ENCODE results near the gene EYA4.
"Not testable (repeated sequence)": the region's sequence is repeated elsewhere in the genome, so short reads cannot be mapped to it uniquely, and the experiment has no call there.

EYA4 gene

GRCh38 chr6:133541040-133541439 is 299.9 kb downstream of the EYA4 start:
- DNase-seq: no peak

- no peak for DNase-seq
These were observed 301.1 kb downstream of the EYA4 start for GRCh38 chr6:133542056-133542821.

GRCh38 chr6:133544419-133544818 is 303.3 kb downstream of the EYA4 start:
- DNase-seq: no peak

- no peak for DNase-seq
These were observed 304.9 kb downstream of the EYA4 start for GRCh38 chr6:133546098-133546497.

GRCh38 chr6:133547136-133547535 is 306.0 kb downstream of the EYA4 start:
- no peak for DNase-seq

- no peak for DNase-seq
These were observed 307.4 kb downstream of the EYA4 start for GRCh38 chr6:133548423-133549159.

- DNase-seq: peak; percentile 47
These were observed 308.2 kb downstream of the EYA4 start for GRCh38 chr6:133549371-133549801.

GRCh38 chr6:133550026-133550425 is 308.9 kb downstream of the EYA4 start:
- DNase-seq: no peak

- no peak for DNase-seq
These were observed 310.3 kb downstream of the EYA4 start for GRCh38 chr6:133551436-133551835.

GRCh38 chr6:133551847-133552341 is 310.7 kb downstream of the EYA4 start:
- DNase-seq: no peak

GRCh38 chr6:133553652-133554051 is 312.5 kb downstream of the EYA4 start:
- DNase-seq: peak; percentile 40

GRCh38 chr6:133554121-133554520 is 313.0 kb downstream of the EYA4 start:
- not testable (repeated sequence) for DNase-seq

- DNase-seq: peak; percentile 20
These were observed 314.5 kb downstream of the EYA4 start for GRCh38 chr6:133555685-133556084.

- no peak for DNase-seq
These were observed 318.8 kb downstream of the EYA4 start for GRCh38 chr6:133559926-133560325.

- no peak for DNase-seq
These were observed 326.5 kb downstream of the EYA4 start for GRCh38 chr6:133567636-133568035.

- peak; percentile 76 for DNase-seq
These were observed 328.1 kb downstream of the EYA4 start for GRCh38 chr6:133568970-133569889.

GRCh38 chr6:133571681-133572080 is 330.5 kb downstream of the EYA4 start:
- no peak for DNase-seq

GRCh38 chr6:133577851-133578250 is 336.7 kb downstream of the EYA4 start:
- no peak for DNase-seq
